M059J (cell line): ENCODE results near the gene OPRD1. TPM values are rescaled to one million over a fixed set of nuclear protein-coding genes. Genes with fewer than 3 reads are reported as not detected.
"Not testable (repeated sequence)": the region's sequence is repeated elsewhere in the genome, so short reads cannot be mapped to it uniquely, and the experiment has no call there.

Experiments used
- DNase-seq: peaks from one replicate; pipeline ENCODE4 v3.0.0-alpha.2; 2012; ENCODE audit warnings: low read depth
- total RNA-seq: library from RNA; depleted of rRNA; stranded (reverse); fragments of >200 nt; shearing (Covaris generic); gene quantifications from 2 replicates; pipeline ENCODE4 v1.2.3, GENCODE V29; 2014; rRNA removed

OPRD1 gene
- not detected in 2 replicates for total RNA-seq

DNA sequence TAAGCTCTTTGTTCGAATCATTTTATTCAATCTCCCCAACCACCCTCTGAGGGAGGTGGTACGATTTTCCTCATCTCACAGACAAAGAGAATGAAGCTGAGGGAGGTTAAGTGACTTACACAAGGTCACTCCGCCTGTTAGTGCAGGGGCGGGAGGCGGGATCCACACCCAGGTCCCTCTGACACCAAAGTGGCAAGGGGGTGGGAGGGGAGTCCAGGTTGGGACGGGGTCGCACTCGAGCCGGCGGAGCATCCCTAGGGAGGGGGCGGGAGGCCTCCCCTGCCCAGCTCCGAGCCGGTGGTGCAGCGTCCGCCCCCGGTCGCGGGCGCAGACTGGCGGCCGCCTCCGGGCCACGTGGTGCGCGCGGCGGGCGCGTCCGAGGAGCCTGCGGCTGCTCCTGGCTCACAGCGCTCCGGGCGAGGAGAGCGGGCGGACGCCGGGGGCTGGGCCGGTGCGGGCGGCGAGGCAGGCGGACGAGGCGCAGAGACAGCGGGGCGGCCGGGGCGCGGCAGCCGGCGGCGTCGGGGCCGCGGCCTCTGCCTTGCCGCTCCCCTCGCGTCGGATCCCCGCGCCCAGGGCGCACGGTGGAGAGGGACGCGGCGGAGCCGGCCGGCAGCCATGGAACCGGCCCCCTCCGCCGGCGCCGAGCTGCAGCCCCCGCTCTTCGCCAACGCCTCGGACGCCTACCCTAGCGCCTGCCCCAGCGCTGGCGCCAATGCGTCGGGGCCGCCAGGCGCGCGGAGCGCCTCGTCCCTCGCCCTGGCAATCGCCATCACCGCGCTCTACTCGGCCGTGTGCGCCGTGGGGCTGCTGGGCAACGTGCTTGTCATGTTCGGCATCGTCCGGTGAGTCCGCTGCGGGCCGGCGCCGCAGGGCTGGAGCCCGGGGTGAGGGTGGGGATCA, at the start of gene OPRD1:
Gene OPRD1 (plus strand): TSS at position 405 of the 903 bp plus-strand sequence. CDS start 214 bp downstream, at position 619.
- no peak for DNase-seq

DNA sequence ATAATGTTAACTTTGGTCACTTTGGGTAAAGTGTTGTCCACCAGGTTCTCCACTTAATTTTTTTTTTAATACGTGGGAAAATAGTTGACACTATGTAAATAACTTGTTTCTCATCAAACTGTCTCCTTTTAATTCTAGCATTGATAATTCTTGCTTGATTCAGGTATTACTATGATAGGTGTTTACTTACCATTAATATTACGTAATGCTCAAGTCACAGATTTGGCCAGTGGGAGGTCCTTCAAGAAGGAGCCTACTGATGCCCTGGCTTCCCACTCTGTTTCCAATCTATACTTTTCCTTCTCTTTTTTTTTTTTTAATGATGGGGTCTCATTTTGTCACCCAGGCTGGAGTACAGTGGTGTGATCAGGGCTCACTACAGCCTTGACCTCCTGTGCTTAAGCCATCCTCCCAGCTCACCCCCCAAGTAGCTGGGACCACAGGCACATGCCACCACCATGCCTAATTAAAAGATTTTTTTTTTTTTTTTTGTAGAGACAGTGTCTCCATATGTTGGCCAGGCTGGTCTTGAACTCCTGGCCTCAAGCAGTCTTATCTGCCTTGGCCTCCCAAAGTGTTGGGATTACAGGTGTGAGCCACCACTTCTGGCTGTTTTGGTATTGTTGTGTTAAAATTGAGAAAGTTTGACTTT, 45.3 kb upstream of the OPRD1 start:
- DNase-seq, result no peak

DNA sequence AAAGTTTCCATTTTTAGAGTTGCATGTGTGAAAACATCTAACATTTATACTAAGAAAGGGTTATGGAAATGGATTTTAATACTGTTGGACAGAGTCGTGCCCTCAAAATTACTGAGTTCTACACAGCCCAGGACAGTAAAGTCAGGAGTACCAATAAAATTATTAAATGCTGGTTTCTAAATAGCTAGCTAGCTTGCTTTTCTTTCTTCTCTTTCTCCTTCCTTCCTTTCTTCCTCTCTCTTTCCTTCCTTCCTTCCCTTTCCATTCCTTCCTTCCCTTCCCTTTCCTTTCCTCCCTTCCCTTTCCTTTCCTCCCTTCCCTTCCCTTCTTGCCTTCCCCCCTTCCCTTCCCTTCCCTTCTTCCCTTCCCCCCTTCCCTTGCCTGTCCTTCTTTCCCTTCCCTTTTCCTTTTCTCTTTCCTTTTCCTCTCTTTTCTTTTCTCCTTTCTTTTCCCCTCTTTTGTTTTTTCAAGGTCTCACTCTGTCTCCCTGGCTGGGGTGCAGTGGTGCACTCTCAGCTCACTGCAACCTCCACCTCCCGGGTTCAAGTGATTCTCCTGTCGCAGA, 41.3 kb upstream of the OPRD1 start:
- DNase-seq, result no peak

DNA sequence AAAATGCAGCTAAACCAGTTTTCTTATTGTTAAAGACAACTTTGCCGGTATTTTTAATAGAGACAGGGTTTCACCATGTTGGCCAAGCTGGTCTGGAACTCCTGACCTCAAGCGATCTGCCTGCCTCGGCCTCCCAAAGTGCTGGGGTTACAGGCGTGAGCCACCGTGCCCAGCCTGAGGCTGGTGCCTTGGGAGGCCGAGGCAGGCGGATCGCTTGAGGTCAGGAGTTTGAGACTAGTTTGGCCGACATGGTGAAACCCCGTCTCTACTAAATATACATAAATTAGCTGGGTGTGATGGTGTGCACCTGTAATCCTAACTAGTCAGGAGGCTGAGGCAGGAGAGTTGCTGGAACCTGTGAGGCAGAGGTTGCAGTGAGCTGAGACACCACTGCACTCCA, 40.0 kb upstream of the OPRD1 start:
- not testable (repeated sequence) for DNase-seq

DNA sequence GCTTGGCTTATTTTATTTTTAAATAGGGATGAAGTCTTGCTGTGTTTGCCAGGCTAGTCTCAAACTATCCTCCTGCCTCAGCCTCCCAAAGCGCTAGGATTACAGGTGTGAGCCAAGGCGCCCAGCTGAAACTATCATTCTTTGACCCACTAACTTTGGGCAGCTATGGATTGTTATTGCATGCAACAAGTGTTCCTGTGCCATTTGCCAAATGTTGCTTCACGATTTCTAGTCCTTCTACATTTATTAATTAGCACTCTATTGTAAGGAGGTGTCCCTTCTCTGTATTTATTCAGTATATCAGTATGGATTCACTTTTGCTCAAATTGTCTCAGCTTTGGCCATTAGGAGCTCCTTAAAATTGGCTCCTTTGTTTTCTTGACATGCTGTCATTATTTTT, 38.9 kb upstream of the OPRD1 start:
- DNase-seq, result no peak

DNA sequence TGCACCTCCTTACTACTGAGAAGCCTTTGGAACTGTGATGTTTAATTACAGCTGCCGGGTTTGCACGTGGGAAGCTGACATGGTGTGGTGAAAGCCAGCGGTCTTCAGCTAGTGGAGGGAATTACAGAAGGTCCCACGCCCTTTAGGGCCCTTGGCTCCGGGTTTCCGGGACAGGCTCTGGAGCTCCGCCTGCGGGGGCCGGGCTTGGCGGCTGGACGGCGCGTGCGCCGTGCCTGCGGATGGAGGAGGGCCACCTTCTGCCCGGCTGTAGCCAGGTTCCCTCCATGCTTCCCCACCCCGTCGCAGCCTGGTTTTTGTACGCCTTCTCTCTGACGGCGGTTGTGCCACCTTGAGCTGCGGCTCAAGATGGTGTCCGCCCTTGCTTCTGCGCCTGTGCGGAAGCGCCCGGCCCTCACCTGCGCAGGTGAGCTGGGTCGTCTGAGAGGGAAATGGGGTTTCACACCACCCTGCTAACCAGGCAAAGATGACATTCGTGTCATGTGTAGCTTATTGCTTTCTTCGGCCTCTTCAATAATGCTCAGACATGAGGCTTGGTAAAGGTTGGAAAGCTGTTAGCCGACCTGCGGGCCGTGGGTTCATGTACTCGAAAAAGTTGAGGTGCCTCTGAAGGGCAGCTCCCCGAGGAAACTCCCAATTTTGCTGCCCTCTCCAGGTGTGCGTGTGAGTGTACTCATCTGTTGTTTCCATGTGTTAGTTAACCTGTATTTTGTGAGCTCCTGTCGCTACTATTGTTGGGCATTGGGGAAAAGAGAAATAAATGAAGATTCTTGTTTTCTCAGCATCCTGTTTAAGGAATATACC, 36.6 kb upstream of the OPRD1 start:
- DNase-seq, result no peak

DNA sequence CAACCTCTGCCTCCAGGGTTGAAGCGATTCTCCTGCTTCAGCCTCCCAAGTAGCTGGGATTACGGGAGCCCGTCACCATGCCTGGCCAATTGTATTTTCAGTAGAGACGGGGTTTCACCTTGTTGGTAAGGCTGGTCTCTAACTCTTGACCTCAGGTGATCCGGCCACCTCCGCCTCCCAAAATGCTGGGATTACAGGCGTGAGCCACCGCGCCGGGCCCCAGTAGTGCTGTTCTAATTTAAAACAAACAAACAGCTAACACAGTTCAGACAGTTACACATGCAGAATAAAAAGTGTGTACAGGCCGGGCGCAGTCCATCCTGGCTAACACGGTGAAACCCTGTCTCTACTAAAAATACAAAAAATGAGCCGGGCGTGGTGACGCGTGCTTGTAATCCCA, 35.6 kb upstream of the OPRD1 start:
- no peak for DNase-seq

DNA sequence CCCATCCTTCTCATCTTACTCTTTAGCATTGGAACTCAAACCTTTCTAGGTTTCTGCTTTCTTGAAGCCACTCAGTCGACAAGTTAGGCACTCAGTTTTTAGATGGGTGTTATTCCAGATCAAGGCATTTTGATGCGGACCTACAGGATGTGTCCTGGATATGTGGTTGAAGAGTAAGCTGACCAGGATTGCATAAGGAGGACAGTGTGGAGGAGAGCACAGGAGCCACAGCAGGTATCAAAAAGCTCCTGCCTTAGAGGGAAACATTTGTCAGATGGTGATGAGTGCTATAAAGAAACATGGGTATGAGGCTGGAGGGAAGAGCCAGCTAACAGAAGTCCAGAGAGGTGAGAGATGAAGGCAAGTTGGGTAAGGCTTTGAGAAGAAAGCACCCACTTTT, 33.9 kb upstream of the OPRD1 start:
- DNase-seq, result no peak

DNA sequence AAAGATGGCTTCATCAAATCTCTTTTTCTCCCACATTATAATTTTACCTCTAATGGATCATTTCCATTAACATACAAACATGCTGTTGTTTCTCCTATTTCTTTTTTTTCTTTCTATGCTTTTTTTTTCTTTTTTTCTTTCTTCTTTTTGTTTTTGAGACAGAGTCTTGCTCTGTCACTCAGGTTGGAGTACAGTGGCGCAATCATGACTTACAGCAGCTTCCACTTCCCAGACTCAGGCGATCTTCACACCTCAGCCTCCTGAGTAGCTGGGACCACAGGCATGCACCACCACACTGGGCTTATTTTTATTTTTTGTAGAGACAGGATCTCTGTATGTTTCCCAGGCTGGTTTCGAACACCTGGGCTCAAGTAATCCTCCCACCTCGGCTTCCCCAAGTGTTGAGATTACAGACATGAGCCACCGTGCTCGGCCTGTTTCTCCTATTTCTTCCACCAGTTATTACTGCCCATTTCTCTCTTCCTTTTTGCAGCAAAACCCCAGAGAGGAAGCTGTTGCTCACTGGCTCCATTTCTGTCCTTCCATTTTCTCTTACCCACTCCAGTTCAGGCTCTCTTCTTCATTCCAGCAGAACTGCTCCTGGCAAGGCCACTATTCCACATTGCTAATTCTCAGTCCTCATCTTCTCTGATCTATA, 32.1 kb upstream of the OPRD1 start:
- DNase-seq, result no peak

DNA sequence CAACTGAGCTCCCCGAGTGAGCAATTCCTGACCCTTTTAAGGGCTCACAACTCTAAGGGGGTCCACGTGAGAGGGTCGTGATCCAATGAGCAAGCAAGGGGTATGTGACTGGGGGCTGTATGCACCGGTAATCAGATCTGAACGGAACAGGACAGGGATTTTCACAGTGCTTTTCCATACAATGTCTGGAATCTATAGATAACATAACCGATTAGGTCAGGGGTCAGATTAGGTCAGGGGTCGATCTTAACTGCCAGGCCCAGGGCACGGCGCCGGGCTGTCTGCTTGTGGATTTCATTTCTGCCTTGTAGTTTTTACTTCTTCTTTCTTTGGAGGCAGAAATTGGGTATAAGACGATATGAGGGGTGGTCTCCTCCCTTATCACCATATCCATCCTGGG, 30.7 kb upstream of the OPRD1 start:
- no peak for DNase-seq

DNA sequence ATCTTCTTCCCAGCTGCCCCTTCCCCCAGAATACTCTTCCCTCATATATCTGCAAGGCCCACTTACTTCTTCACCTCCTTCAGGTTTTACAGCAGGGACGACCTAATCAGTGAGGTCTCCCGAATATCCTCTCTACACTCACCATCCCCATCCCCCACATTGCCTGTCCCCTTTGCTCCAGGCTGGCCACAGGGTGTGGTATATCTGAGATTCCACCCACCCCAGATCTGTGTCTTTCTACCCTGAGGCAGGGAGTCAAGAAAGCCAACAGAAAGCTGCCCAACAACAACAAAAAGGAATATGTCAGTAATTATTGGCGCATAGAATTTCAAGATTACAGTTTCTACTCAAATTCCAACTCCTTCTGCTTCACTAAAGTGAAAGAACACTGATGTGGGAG, 30.0 kb upstream of the OPRD1 start:
- DNase-seq, result no peak

DNA sequence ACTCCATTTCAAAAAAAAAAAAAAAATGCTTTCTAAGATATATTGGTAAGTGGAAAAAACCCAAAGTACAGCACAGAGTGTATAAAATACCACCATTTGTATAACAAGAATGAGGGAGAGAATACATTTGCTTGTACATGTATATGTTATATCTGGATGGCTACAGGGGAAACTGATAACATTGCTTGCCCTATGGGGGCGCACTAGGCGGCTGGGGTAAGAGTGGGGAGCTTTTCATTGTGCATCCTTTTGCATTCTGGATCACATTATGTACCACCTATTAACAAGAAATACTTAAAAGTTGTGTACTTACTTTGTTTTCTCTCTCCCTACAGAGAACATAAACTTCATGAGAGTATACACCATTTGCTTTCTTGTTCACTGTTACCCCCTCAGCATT, 28.6 kb upstream of the OPRD1 start:
- no peak for DNase-seq

DNA sequence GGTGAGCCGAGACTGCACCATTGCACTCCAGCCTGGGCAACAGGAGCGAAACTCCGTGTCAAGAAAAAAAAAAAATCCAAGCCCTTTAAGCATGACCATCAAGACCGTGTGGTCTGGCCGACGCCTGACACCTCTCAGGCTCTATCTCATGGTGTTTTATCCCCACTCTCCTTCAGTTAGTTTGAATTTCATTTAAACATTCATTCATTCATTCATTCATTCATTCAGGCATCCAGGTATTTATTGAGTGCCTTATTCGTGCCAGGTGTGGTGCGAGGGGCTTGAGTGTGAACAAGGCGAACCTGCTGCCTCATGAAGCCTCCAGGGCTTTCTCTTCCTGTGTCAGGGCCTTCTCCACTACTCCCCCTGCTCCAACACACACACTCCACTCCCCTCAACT, 22.6 kb upstream of the OPRD1 start:
- no peak for DNase-seq

DNA sequence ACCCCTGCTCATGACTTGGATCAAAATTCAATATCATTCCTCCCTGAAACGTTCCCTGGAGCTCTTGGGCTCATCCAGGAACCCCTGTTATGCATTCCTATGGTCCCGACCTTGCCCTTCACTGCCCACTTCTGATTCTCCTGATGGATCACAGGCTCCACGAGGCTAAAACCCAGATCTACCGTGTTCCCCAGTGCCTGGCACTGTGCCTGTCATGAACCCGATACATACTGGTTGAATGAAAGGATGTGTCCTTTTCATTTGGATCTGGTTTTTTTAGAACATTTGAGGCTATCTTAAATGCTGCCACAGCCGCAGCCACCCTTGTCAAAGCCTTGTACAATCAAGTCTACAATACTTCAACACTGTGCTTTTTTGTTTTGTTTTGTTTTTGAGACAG, 22.2 kb upstream of the OPRD1 start:
- DNase-seq, result no peak

DNA sequence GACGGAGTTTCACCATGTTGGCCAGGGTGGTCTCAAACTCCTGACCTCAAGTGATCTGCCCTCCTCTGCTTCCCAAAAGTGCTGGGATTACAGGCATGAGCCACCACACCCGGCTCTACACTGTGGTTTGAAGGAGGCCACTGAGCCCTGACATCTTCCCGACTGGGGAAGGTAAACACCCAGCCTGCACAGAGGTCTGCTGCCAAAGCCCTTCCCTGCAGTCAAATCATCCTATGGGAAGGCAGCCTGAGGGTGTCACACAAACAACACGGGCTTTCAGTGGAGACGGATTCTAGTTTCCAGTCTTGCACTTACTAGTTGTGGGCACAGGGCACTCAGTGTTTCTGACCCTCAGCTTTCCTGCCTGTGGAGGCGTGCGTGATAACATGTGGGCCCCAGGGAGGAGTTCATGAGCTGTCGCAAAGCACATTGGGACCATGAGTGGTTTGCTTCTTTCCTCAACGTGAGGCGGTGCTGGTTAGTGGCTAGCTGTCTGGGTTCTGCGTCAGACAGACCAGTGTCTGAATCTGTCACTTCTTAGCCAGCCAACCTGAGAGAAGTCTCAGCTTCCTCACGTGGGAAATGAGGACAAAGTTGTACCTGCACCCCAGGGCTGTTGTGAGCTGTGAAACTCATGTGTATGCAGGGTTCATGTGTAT, 21.5 kb upstream of the OPRD1 start:
- DNase-seq, result no peak

DNA sequence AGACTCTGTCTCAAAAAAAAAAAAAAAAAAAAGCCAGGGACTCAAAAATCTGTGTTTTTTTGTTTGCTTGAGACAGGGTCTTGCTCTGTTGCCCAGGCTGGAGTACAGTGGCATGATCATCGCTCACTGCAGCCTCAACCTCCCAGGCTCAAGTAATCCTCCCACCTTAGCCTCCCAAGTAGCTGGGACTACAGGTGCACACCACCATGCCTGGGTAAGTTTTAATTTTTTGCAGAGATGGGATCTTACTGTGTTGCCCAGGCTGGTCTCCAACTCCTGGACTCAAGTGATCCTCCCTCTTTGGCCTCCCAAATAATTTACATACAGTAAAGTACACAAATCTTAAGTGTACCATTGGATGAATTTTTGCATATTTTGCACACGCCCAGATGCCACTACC, 20.0 kb upstream of the OPRD1 start:
- DNase-seq, result not testable (repeated sequence)

DNA sequence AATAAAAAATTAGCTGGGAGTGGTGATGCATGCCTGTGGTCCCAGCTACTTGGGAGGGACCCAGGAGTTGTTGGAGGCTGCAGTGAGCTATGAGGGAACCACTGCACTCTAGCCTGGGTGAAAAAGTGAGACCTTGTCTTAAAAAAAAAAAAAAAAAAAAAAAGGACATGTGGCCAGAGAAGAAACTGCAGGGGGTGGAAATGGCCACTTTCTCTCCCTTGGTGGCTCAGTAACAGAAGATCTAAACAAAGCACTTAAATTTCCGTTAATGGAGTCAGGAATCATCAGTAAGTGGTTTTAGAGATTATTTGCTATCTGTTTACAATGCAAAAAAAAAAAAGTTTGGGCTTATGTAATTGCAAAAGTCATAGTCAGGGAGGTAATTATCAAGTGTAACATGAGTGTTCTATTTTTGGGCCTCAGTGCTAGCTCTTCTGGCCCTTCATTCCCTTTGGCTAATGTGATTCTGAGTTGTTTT, 19.3 kb upstream of the OPRD1 start:
- no peak for DNase-seq

DNA sequence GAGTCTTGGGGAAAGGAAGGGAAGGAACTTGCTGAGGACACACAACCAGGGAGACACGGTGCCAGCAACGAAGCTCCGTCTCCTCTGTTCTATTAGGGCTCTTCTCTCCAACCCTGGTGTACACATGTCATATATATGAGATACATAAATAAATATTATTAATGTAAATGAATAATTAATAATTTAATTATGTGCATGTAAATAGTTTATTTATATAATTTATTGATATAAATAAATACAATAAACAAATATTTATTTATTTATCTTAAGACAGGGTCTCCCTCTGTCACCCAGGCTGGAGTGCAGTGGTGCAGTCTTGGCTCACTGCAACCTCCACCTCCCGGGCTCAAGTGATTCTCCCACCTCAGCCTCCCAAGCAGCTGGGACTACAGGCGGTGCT, 17.4 kb upstream of the OPRD1 start:
- not testable (repeated sequence) for DNase-seq

DNA sequence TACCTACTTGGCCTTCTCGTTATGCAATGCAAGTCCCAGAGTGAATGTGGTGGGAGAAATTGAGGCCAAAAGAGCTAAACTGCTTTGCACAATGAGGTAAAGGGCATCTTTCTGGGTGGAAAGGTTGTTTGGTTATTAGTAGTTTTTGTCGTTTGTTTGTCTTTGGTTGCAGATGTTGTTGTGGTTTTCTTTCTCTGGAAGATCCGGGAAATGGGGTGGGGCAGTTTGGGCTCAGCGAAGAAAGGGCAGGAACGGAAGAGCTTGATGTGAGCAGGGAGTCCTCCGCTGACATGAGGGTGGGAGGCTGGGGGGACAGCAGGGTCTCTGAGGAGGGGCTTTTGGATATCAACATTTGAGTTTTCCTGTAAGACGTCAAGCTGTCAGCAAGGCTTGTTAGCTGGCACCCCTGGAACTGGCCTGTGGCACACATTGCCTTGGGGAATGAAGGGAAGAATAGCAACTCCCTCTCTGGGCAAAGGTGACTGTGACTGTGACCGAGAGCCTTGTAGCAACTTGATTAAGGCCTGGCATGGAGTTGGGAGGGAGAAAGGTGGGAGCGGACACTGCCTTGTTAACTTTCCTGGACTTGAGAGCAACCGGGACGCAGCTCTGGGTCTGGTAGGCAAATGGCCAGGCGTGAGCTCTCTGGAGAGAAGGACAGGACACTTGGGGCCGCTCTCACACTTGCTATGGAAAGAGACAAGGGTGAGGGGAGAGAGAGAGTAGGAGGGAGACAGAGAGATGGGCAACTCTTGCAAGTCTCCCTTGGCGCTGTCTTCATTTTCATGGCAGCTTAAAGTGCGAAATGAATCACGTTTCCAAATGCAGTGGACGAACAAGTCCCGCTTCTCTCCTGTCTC, 15.4 kb upstream of the OPRD1 start:
- no peak for DNase-seq

DNA sequence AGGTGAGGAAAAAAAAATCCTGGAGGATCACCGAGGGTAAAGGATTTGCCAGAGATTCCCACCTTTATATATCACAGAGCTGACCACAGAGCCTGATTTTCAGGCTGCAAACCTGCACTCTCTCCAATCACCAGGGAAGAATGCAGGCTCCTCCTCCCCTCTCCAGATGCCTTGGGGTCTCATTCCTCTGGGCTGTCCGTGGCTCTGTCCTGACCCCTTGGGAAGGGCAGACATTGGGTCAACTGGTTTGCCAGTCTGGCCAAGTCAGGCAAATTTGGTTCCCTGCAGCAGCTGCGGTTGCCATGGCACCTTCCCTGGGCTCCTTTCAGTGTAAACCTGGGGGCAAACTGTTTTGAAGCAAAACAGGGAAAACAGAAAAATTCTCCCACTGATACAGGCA, 11.6 kb upstream of the OPRD1 start:
- DNase-seq, result no peak
